ENCODE data around the gene ATP1B3. TPM values are rescaled to one million over a fixed set of nuclear protein-coding genes. Genes with fewer than 3 reads are reported as not detected.
"Not testable (repeated sequence)": the region's sequence is repeated elsewhere in the genome, so short reads cannot be mapped to it uniquely, and the experiment has no call there.

The ATP1B3 gene
- total RNA-seq, 2 experiments from 2014 or later = 106 to 119 TPM

GRCh38 chr3:141915016-141915415, 38.6 kb downstream of the ATP1B3 start:
- intact Hi-C loops (cut with micrococcal nuclease) = no loop called here
- DNase-seq = no peak

DNA sequence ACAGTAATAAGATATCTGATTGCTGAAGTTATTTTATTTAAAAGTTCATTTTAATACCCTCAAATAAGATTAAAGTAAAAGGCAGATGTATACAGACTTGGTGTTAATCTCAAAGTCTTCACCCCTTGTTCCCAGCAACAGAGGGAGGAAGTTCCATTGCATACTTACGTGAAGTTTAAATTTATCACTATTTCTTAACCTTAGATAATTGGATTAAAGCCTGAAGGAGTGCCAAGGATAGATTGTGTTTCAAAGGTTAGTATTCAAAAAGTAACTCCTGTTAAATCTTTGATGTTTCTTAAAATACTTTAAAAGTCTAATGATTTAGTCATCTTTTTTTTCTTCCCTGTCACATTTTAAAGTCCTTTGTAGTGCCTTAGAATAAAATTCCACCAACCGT, 39.3 kb downstream of the ATP1B3 start:
- no peak overlapping the region for H3K4me3 Mint-ChIP-seq
- H3K9me3 Mint-ChIP-seq = peaks cover 2% of the 10 kb centered on the region
- no peak overlapping the region for H3K27ac Mint-ChIP-seq
- H3K27me3 Mint-ChIP-seq (ENCODE audit: low read depth) = no peaks in the 10 kb centered on the region
- H3K36me3 Mint-ChIP-seq (ENCODE audit: low read depth) = peaks cover 33% of the 10 kb centered on the region
- DNase-seq = no peak
- intact Hi-C loops (cut with micrococcal nuclease) = no loop called here
- peaks cover 3% of the 10 kb centered on the region for H3K4me1 Mint-ChIP-seq (ENCODE audit: low read depth)
- CTCF ChIA-PET = no interaction called here

More at GRCh38 chr3:141915016-141915415, 38.6 kb downstream of the ATP1B3 start:
- CTCF ChIA-PET = interaction anchor here (0.8 to 3.3 kb wide), 3 partner anchors 9 to 177 kb away, joined by 3 to 17 read pairs (median 11); partner anchors contain the start of gene RNF7
- H3K27ac Mint-ChIP-seq = no peak overlapping the region
- peaks cover 2% of the 10 kb centered on the region for H3K9me3 Mint-ChIP-seq
- H3K4me1 Mint-ChIP-seq (ENCODE audit: low read depth) = peaks cover 2% of the 10 kb centered on the region
- H3K27me3 Mint-ChIP-seq (ENCODE audit: low read depth) = no peaks in the 10 kb centered on the region
- no peak overlapping the region for H3K4me3 Mint-ChIP-seq
- H3K36me3 Mint-ChIP-seq (ENCODE audit: low read depth) = peaks cover 31% of the 10 kb centered on the region

DNA sequence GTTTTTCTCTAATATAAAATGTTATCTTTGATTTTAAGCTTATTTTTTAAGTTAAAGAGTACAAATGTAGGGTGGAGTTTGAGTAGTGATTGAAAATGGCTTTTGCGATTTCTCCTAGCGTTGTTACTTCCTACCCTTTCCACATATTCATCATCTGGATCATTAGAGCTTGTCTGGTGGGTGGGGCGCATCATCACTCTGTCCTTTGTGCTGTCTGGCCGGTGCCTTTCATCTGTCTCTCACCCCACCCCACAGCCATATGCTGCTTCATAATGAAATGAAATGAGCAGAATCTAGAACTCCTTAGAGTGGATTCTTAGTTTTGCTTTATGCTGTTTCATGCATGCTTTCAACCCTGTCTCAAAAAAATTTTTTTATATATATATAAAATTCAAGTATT, 44.3 kb downstream of the ATP1B3 start:
- CTCF ChIA-PET = no interaction called here
- DNase-seq = no peak
- H3K4me3 Mint-ChIP-seq = no peak overlapping the region
- peaks cover 2% of the 10 kb centered on the region for H3K4me1 Mint-ChIP-seq (ENCODE audit: low read depth)
- H3K9me3 Mint-ChIP-seq = no peaks in the 10 kb centered on the region
- no peaks in the 10 kb centered on the region for H3K27me3 Mint-ChIP-seq (ENCODE audit: low read depth)
- H3K27ac Mint-ChIP-seq = no peak overlapping the region
- H3K36me3 Mint-ChIP-seq (ENCODE audit: low read depth) = peaks cover 38% of the 10 kb centered on the region
- intact Hi-C loops (cut with micrococcal nuclease) = no loop called here

- intact Hi-C loops (cut with micrococcal nuclease) = no loop called here
- Mint-ChIP-seq H3K9me3 (no peaks in the 10 kb centered on the region), H3K4me3 (no peak overlapping the region), H3K4me1 (ENCODE audit: low read depth) (peaks cover 2% of the 10 kb centered on the region), H3K27ac (no peak overlapping the region), H3K27me3 (ENCODE audit: low read depth) (no peaks in the 10 kb centered on the region), H3K36me3 (ENCODE audit: low read depth) (peaks cover 37% of the 10 kb centered on the region)
- DNase-seq = no peak
- CTCF ChIA-PET = no interaction called here
Measured at GRCh38 chr3:141921316-141921715, 44.9 kb downstream of the ATP1B3 start.

DNA sequence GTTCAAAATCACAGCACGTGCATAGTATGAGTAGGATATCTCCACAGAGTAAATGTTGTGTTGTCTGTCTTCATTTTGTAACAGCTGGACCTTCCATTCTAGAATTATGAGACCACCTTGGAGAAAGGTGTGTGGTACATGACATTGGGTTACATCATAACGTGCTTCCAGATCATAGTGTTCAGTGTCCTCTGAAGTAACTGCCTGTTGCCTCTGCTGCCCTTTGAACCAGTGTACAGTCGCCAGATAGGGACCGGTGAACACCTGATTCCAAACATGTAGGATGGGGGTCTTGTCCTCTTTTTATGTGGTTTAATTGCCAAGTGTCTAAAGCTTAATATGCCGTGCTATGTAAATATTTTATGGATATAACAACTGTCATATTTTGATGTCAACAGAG, 49.2 kb downstream of the ATP1B3 start:
- H3K9me3 Mint-ChIP-seq; intact Hi-C loops (cut with micrococcal nuclease); H3K27me3 Mint-ChIP-seq (ENCODE audit: low read depth); H3K4me1 Mint-ChIP-seq (ENCODE audit: low read depth); H3K27ac Mint-ChIP-seq; CTCF ChIA-PET; H3K4me3 Mint-ChIP-seq; DNase-seq: not testable (repeated sequence)
- peaks cover 35% of the 10 kb centered on the region for H3K36me3 Mint-ChIP-seq (ENCODE audit: low read depth)

DNA sequence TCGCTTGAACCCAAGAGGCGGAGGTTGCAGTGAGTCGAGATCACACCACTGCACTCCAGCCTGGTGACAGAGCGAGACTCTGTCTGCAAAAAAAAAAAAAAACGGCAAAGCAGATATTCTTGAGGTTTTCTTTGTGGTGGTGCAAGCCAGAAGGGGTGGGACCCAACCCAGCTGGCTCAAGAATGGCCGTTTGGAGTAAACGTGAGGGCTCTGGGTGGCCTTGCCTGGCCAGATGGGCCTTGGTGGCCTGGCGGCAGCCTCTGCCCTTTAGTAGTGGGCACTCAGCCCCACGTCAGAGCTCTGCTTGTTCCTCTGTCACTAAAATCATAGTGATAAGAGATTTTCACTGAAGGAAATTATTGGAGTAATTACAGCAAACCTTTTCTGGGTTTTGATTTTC, 50.5 kb downstream of the ATP1B3 start:
- peaks cover 28% of the 10 kb centered on the region for H3K36me3 Mint-ChIP-seq (ENCODE audit: low read depth)
- CTCF ChIA-PET = interaction anchor here (0.9 kb wide), 1 partner anchor 13 kb away, joined by 3 read pairs; no protein-coding TSS in a partner anchor
- H3K9me3 Mint-ChIP-seq = no peaks in the 10 kb centered on the region
- H3K4me1 Mint-ChIP-seq (ENCODE audit: low read depth) = no peaks in the 10 kb centered on the region
- H3K27me3 Mint-ChIP-seq (ENCODE audit: low read depth) = no peaks in the 10 kb centered on the region
- no peak overlapping the region for H3K4me3 Mint-ChIP-seq
- no peak overlapping the region for H3K27ac Mint-ChIP-seq
- DNase-seq = no peak
- intact Hi-C loops (cut with micrococcal nuclease) = no loop called here

DNA sequence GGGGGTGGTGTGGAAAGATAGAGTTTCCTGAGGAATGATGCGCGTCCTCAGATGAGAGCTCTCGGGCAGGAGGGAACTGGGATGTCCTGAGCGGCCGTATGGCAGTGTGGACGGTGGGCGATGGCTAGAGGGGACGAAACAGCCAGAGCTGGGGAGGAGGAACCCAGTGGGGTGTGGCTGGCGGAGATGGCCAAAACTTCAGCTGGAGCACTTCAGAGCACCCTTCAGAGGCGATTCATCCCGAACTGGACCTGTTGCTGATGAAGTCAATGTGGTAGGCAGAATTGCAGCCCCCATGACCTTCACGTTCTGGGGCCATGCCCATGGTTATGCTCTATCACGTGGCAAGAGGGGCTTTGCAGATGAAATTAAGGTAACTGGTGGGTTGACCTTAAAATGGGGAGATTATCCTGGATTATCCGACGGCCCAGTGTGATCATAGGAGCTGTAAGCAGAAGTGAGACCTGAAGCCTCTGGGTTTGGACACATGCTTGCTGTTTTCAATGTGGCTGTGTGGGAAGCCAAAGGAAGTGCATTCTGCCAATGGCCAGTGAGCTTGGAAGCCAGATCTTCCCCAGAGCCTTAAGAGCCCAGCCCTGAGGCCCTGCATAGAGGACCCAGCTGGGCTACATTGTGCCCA, 52.3 kb downstream of the ATP1B3 start:
- DNase-seq = no peak
- H3K36me3 Mint-ChIP-seq (ENCODE audit: low read depth) = peaks cover 19% of the 10 kb centered on the region
- H3K27me3 Mint-ChIP-seq (ENCODE audit: low read depth) = no peaks in the 10 kb centered on the region
- intact Hi-C loops (cut with micrococcal nuclease) = no loop called here
- no peak overlapping the region for H3K4me3 Mint-ChIP-seq
- no peak overlapping the region for H3K27ac Mint-ChIP-seq
- H3K9me3 Mint-ChIP-seq = no peaks in the 10 kb centered on the region
- no peaks in the 10 kb centered on the region for H3K4me1 Mint-ChIP-seq (ENCODE audit: low read depth)
- CTCF ChIA-PET = interaction anchor here (1.2 kb wide), 1 partner anchor 190 kb away, joined by 3 read pairs; the partner anchor contains the start of gene RNF7

DNA sequence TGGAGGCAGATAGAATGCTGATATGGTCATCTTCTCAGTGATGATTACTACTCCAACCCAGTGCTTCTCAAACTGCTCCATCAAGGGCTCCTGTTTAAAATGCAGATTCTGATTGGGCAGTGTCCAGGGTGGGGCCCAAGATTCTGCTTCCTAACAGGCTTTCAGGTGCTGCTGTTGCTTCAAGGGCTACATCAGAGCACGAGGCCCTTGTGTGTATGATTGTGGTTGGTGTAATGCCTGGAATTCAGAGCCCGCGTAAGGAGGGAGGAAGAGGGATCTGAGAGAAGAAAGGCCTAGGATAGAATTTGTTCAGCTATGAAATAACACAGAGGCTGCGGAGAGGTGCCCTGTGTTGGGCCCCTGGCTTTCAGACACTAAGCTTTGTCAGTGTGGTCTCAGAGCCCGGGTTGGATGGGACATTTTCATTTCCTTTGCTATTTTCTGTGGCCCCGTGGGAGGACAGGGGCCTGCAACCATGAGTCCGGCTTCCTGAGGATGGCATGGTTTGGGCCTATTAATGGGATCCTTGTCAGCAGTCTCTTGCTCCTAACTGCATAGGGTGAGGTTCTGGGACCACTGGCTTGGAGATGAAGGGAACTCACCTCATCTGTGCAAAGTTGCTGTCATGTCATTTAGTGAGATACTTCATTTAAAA, 53.0 kb downstream of the ATP1B3 start:
- intact Hi-C loops (cut with micrococcal nuclease) = no loop called here

GRCh38 chr3:141930801-141931200, 54.4 kb downstream of the ATP1B3 start:
- Mint-ChIP-seq H3K27me3 (ENCODE audit: low read depth) (no peaks in the 10 kb centered on the region), H3K4me3 (no peak overlapping the region), H3K9me3 (no peaks in the 10 kb centered on the region), H3K27ac (no peak overlapping the region), H3K4me1 (ENCODE audit: low read depth) (no peaks in the 10 kb centered on the region), H3K36me3 (ENCODE audit: low read depth) (peaks cover 8% of the 10 kb centered on the region)
- intact Hi-C loops (cut with micrococcal nuclease) = no loop called here
- CTCF ChIA-PET = no interaction called here
- no peak for DNase-seq

More for the DNA sequence above, 53.0 kb downstream of the ATP1B3 start:
- Mint-ChIP-seq H3K27ac (no peak overlapping the region), H3K27me3 (ENCODE audit: low read depth) (no peaks in the 10 kb centered on the region), H3K9me3 (no peaks in the 10 kb centered on the region), H3K4me3 (no peak overlapping the region), H3K36me3 (ENCODE audit: low read depth) (peaks cover 16% of the 10 kb centered on the region), H3K4me1 (ENCODE audit: low read depth) (no peaks in the 10 kb centered on the region)
- DNase-seq = no peak
- CTCF ChIA-PET = no interaction called here

DNA sequence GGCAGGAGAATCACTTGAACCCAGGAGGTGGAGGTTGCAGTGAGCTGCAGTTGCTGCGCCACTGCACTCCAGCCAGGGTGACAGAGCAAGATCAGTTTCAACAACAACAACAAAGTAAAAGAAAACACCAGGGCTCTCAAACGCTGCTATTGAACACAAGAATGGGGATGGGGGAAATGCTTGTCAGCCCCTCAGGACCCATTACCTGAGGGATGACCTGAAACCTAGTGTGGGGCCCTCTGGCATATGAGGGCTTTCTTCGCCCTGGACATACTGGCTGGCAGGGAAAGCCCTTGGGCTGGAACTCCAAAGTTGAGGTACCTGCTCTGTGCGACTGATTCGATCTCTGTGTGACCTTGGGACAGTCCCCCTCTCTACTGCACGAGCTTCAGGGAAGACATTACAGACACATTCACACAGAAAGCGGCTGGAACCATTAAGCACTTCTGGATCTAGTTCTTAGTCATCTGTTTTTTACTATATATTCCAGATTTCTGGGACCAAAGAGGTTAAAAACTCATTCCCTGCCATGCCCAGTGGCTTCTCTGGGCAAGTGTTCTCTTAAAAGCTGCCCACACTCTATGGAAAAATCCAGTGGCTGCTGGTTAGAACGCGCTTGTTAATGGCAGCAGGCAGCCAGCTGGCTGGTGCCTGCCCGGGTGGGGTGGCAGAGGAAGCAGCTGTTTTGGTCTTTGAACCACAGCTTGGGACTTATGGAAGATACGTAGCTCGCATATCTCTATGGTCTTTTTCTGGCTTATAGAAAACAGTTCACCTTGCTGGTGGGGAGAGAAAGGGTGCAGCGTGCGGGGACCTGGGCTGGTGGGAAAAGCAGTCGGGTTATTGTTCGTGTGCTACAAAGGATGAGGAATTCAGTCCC, 57.2 kb downstream of the ATP1B3 start:
- DNase-seq = no peak
- H3K27me3 Mint-ChIP-seq (ENCODE audit: low read depth) = no peaks in the 10 kb centered on the region
- intact Hi-C loops (cut with micrococcal nuclease) = no loop called here
- CTCF ChIA-PET = interaction anchor here (0.8 kb wide), 1 partner anchor 200 kb away, joined by 5 read pairs; no protein-coding TSS in a partner anchor
- no peaks in the 10 kb centered on the region for H3K9me3 Mint-ChIP-seq
- peaks cover 3% of the 10 kb centered on the region for H3K36me3 Mint-ChIP-seq (ENCODE audit: low read depth)
- no peak overlapping the region for H3K27ac Mint-ChIP-seq
- H3K4me3 Mint-ChIP-seq = no peak overlapping the region
- H3K4me1 Mint-ChIP-seq (ENCODE audit: low read depth) = no peaks in the 10 kb centered on the region

- intact Hi-C loops (cut with micrococcal nuclease) = no loop called here
- no peaks in the 10 kb centered on the region for H3K4me1 Mint-ChIP-seq (ENCODE audit: low read depth)
- no peak overlapping the region for H3K27ac Mint-ChIP-seq
- H3K9me3 Mint-ChIP-seq = no peaks in the 10 kb centered on the region
- CTCF ChIA-PET = no interaction called here
- H3K27me3 Mint-ChIP-seq (ENCODE audit: low read depth) = no peaks in the 10 kb centered on the region
- DNase-seq = no peak
- no peak overlapping the region for H3K4me3 Mint-ChIP-seq
- H3K36me3 Mint-ChIP-seq (ENCODE audit: low read depth) = no peaks in the 10 kb centered on the region
Measured at GRCh38 chr3:141934354-141934753, 57.9 kb downstream of the ATP1B3 start.

GRCh38 chr3:141938011-141938500, 61.6 kb downstream of the ATP1B3 start:
- DNase-seq = no peak
- no peaks in the 10 kb centered on the region for H3K36me3 Mint-ChIP-seq (ENCODE audit: low read depth)
- H3K4me1 Mint-ChIP-seq (ENCODE audit: low read depth) = peaks cover 13% of the 10 kb centered on the region
- no peak overlapping the region for H3K4me3 Mint-ChIP-seq
- CTCF ChIA-PET = no interaction called here
- no peaks in the 10 kb centered on the region for H3K9me3 Mint-ChIP-seq
- no peak overlapping the region for H3K27ac Mint-ChIP-seq
- no peaks in the 10 kb centered on the region for H3K27me3 Mint-ChIP-seq (ENCODE audit: low read depth)
- intact Hi-C loops (cut with micrococcal nuclease) = no loop called here

Data from activated naive CD4-positive, alpha-beta T cell treated with anti-CD3 and anti-CD28 coated beads for 36 hours (primary cell).